GM23338 (cell line): Measurements from ENCODE around the gene EXTL1. TPM values are rescaled to one million over a fixed set of nuclear protein-coding genes. Genes with fewer than 3 reads are reported as not detected.

Source experiments
- EZH2phosphoT487 ChIP-seq: fragments of 200-600 bp; sonication (generic); IDR thresholded peaks from one replicate; pipeline ENCODE4 v1.8.1; 2018; ENCODE audit warnings: antibody characterized with exemption; ENCODE audit not compliant: unreplicated experiment
- NANOG ChIP-seq: IDR thresholded peaks from 2 replicates; pipeline ENCODE4 v1.6.1; 2016; ENCODE audit warnings: antibody characterized with exemption, borderline replicate concordance
- STAT1 ChIP-seq: IDR thresholded peaks from one replicate; pipeline ENCODE4 v1.6.1; 2016; ENCODE audit warnings: antibody characterized with exemption; ENCODE audit not compliant: unreplicated experiment
- ZNF114 ChIP-seq: fragments of 250-450 bp; sonication (Bioruptor Pico); IDR thresholded peaks from 2 replicates; pipeline ENCODE4 v1.5.0; 2020; ENCODE audit warnings: mild to moderate bottlenecking, moderate library complexity
- polyA plus RNA-seq: library from polyadenylated mRNA; unstranded; fragments of >200 nt; fragmentation: Nextera tagmentation; extraction: Ambion mirVana; gene quantifications from 2 replicates; pipeline ENCODE4 v1.2.1, GENCODE V29; 2016
- total RNA-seq: library from RNA; depleted of rRNA; stranded (reverse); fragments of >200 nt; shearing (Covaris generic); gene quantifications from 2 replicates; pipeline ENCODE4 v1.2.3, GENCODE V29; 2014
- TF ChIP-seq, protein P1 (sequence below): fragments of 250-450 bp; sonication (Bioruptor Pico); IDR thresholded peaks from 2 replicates; pipeline ENCODE4 v1.5.0; 2020; ENCODE audit warnings: mild to moderate bottlenecking, moderate library complexity
- TF ChIP-seq, protein P2 (sequence below): IDR thresholded peaks from one replicate; pipeline ENCODE4 v1.6.1; 2018; ENCODE audit warnings: antibody characterized with exemption; ENCODE audit not compliant: unreplicated experiment
- TF ChIP-seq, protein P3 (sequence below), 2 experiments: fragments of 200-600 bp in 1 of 2; sonication (generic) in 1 of 2; conservative IDR thresholded peaks; 2 replicates each; pipeline versions ENCODE4 v1.5.1 to v1.6.1; 2016 to 2017; ENCODE audit warnings: antibody characterized with exemption in 2 of 2, low read depth in 2 of 2, mild to moderate bottlenecking in 2 of 2, moderate library complexity in 1 of 2

The EXTL1 gene
- total and polyA plus RNA-seq, 2 experiments from 2014 or later: 0.37 to 1.2 TPM

- TF ChIP-seq, protein P1, sequence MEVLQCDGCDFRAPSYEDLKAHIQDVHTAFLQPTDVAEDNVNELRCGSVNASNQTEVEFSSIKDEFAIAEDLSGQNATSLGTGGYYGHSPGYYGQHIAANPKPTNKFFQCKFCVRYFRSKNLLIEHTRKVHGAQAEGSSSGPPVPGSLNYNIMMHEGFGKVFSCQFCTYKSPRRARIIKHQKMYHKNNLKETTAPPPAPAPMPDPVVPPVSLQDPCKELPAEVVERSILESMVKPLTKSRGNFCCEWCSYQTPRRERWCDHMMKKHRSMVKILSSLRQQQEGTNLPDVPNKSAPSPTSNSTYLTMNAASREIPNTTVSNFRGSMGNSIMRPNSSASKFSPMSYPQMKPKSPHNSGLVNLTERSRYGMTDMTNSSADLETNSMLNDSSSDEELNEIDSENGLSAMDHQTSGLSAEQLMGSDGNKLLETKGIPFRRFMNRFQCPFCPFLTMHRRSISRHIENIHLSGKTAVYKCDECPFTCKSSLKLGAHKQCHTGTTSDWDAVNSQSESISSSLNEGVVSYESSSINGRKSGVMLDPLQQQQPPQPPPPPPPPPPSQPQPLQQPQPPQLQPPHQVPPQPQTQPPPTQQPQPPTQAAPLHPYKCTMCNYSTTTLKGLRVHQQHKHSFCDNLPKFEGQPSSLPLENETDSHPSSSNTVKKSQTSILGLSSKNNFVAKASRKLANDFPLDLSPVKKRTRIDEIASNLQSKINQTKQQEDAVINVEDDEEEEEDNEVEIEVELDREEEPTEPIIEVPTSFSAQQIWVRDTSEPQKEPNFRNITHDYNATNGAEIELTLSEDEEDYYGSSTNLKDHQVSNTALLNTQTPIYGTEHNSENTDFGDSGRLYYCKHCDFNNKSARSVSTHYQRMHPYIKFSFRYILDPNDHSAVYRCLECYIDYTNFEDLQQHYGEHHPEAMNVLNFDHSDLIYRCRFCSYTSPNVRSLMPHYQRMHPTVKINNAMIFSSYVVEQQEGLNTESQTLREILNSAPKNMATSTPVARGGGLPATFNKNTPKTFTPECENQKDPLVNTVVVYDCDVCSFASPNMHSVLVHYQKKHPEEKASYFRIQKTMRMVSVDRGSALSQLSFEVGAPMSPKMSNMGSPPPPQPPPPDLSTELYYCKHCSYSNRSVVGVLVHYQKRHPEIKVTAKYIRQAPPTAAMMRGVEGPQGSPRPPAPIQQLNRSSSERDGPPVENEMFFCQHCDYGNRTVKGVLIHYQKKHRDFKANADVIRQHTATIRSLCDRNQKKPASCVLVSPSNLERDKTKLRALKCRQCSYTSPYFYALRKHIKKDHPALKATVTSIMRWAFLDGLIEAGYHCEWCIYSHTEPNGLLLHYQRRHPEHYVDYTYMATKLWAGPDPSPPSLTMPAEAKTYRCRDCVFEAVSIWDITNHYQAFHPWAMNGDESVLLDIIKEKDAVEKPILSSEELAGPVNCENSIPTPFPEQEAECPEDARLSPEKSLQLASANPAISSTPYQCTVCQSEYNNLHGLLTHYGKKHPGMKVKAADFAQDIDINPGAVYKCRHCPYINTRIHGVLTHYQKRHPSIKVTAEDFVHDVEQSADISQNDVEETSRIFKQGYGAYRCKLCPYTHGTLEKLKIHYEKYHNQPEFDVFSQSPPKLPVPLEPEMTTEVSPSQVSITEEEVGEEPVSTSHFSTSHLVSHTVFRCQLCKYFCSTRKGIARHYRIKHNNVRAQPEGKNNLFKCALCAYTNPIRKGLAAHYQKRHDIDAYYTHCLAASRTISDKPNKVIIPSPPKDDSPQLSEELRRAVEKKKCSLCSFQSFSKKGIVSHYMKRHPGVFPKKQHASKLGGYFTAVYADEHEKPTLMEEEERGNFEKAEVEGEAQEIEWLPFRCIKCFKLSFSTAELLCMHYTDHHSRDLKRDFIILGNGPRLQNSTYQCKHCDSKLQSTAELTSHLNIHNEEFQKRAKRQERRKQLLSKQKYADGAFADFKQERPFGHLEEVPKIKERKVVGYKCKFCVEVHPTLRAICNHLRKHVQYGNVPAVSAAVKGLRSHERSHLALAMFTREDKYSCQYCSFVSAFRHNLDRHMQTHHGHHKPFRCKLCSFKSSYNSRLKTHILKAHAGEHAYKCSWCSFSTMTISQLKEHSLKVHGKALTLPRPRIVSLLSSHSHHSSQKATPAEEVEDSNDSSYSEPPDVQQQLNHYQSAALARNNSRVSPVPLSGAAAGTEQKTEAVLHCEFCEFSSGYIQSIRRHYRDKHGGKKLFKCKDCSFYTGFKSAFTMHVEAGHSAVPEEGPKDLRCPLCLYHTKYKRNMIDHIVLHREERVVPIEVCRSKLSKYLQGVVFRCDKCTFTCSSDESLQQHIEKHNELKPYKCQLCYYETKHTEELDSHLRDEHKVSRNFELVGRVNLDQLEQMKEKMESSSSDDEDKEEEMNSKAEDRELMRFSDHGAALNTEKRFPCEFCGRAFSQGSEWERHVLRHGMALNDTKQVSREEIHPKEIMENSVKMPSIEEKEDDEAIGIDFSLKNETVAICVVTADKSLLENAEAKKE (CRISPR knock-in tag): no peak
- no peak for TF ChIP-seq STAT1
- TF ChIP-seq EZH2phosphoT487: no peak
- no peak for TF ChIP-seq NANOG
- no peak for TF ChIP-seq ZNF114 (CRISPR knock-in tag)
- TF ChIP-seq, protein P2, sequence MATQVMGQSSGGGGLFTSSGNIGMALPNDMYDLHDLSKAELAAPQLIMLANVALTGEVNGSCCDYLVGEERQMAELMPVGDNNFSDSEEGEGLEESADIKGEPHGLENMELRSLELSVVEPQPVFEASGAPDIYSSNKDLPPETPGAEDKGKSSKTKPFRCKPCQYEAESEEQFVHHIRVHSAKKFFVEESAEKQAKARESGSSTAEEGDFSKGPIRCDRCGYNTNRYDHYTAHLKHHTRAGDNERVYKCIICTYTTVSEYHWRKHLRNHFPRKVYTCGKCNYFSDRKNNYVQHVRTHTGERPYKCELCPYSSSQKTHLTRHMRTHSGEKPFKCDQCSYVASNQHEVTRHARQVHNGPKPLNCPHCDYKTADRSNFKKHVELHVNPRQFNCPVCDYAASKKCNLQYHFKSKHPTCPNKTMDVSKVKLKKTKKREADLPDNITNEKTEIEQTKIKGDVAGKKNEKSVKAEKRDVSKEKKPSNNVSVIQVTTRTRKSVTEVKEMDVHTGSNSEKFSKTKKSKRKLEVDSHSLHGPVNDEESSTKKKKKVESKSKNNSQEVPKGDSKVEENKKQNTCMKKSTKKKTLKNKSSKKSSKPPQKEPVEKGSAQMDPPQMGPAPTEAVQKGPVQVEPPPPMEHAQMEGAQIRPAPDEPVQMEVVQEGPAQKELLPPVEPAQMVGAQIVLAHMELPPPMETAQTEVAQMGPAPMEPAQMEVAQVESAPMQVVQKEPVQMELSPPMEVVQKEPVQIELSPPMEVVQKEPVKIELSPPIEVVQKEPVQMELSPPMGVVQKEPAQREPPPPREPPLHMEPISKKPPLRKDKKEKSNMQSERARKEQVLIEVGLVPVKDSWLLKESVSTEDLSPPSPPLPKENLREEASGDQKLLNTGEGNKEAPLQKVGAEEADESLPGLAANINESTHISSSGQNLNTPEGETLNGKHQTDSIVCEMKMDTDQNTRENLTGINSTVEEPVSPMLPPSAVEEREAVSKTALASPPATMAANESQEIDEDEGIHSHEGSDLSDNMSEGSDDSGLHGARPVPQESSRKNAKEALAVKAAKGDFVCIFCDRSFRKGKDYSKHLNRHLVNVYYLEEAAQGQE: no peak
- TF ChIP-seq, protein P3, sequence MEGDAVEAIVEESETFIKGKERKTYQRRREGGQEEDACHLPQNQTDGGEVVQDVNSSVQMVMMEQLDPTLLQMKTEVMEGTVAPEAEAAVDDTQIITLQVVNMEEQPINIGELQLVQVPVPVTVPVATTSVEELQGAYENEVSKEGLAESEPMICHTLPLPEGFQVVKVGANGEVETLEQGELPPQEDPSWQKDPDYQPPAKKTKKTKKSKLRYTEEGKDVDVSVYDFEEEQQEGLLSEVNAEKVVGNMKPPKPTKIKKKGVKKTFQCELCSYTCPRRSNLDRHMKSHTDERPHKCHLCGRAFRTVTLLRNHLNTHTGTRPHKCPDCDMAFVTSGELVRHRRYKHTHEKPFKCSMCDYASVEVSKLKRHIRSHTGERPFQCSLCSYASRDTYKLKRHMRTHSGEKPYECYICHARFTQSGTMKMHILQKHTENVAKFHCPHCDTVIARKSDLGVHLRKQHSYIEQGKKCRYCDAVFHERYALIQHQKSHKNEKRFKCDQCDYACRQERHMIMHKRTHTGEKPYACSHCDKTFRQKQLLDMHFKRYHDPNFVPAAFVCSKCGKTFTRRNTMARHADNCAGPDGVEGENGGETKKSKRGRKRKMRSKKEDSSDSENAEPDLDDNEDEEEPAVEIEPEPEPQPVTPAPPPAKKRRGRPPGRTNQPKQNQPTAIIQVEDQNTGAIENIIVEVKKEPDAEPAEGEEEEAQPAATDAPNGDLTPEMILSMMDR (conservative IDR thresholded peaks at IDR 0.05; ENCODE audit: low read depth in 2 of 2): no peak
These were observed 35.6 kb downstream of the EXTL1 start (continued) for GRCh38 chr1:26057189-26057588.
